ENCODE data around the gene ANKRD17.

- TF ChIP-seq POLR2A (IDR thresholded peaks at IDR 0.05) (no peak), CTCF (IDR thresholded peaks at IDR 0.05) (no peak), EP300 (IDR thresholded peaks at IDR 0.05; ENCODE audit: low read depth) (no peak)
These were observed 41.1 kb upstream of the ANKRD17 start for GRCh38 chr4:73299548-73300280.

All from transverse colon (tissue), 3 donors.